KBM-7 (cell line): Measurements from ENCODE around the gene ANKLE1.

ENCODE experiments used
- DNase-seq: peaks from one replicate; pipeline ENCODE4 v3.0.0-alpha.2; 2015
- in situ Hi-C: fragments of 300-500 bp; cut with MboI; formaldehyde crosslinking; loops from 2 replicates; pipeline ENCODE4 v1.14.3; 2020; ENCODE audit warnings: low sequenced_read_pairs, low pct_unique_long_range_greater_than_20kb, mixed read lengths

The ANKLE1 gene, protein sequence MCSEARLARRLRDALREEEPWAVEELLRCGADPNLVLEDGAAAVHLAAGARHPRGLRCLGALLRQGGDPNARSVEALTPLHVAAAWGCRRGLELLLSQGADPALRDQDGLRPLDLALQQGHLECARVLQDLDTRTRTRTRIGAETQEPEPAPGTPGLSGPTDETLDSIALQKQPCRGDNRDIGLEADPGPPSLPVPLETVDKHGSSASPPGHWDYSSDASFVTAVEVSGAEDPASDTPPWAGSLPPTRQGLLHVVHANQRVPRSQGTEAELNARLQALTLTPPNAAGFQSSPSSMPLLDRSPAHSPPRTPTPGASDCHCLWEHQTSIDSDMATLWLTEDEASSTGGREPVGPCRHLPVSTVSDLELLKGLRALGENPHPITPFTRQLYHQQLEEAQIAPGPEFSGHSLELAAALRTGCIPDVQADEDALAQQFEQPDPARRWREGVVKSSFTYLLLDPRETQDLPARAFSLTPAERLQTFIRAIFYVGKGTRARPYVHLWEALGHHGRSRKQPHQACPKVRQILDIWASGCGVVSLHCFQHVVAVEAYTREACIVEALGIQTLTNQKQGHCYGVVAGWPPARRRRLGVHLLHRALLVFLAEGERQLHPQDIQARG

DNA sequence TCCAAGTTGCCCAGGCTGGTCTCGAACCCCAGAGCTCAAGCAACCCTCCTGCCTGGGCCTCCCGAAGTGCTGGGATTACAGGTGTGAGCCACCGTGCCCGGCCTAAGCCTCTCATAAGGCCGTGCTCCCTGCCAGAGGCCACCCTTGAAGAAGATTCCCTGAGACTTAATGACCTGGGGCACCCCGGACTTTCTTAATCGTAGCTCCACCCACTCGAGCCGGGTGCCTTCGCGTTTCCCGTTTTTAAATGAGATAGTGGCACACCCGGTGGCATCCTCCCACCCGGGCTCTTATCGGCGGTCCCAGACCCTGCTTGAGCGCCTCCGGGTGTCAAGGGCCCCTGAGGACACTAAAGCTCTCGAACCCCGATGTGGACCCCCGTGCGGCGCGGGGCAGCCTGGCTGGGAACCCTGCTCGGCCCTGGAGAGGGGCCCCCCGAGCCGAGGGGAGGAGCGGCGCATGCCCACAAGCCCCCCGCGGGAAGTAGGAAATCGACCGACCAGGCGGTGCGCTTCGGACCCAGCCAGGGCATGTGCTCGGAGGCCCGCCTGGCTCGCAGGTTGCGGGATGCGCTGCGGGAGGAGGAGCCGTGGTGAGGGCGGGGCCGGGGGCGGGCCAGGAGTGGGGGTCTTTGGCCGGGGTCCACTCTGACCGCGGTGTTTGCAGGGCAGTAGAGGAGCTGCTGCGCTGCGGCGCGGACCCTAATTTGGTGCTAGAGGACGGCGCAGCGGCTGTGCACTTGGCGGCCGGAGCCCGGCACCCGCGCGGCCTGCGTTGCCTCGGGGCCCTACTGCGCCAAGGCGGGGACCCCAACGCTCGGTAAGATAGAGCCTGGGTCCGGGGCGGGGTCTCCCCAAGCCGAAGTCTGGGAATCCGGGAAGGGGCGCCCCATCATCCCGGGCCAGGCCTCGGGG is at the start of gene ANKLE1:
Gene ANKLE1, plus strand, starts transcription at position 511 of the 914 bp plus-strand sequence. Its CDS starts 20 bp downstream, at position 531.
- in situ Hi-C loops = no loop called here
- DNase-seq = peak; percentile 76

DNA sequence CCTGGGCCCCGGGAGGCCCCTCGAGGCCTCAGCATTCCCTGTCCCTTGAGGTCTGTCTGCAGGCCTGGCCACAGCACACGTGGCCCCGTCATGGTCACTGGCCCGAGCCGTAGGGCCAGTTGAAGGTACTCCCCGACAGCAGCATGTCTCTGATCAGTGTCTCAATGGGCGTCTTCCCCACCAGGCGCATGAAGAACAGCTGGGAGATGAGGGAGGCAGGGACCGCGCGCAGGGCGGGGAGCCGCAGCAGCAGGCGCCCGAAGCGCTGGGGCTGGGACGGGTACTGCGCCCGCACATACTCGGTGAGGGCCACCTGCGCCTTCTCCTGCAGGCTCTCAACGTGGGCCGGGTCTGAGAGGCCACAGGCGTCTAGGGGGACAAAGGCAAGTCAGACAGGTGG is 49.4 kb upstream of the ANKLE1 start:
- no peak for DNase-seq
- in situ Hi-C loops = no loop called here

GRCh38 chr19:17234911-17235299 is 46.8 kb upstream of the ANKLE1 start:
- in situ Hi-C loops = no loop called here
- DNase-seq = peak; percentile 79

DNA sequence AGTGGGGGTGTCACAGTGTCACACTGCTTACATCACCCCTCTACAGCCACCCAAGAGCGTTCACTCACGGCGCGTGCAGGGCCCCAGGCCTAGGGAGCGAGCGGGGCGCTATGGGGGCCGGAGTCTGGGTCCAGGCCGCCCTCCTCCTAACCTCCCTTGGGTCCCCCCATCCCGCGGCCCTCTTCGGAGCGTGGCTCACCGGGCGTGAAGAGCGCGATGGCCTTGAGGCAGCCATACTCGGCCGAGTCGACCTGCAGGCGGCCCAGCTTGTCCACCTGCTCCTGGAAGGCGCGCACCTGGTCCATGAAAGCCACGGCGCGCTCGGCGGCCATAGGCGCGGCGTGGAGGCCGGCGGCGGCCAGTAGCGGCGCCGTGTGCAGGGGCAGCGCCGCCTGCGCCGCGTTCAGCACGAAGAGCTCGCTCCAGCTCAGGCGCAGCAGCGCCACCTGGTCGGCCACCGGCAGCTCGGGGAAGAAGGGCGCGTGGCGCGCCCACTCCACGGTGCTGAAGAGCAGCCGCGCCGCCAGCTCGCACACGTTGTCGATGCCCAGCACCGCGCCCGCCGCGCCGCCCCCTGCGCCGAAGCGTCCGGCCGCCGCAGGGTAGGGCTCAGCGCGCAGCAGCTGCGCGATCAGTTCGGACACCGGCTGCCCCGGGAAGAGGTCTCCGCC is 46.3 kb upstream of the ANKLE1 start:
- peak; percentile 69 for DNase-seq
- in situ Hi-C loops = no loop called here

GRCh38 chr19:17235971-17236777 is 45.5 kb upstream of the ANKLE1 start:
- in situ Hi-C loops = no loop called here
- DNase-seq = no peak

DNA sequence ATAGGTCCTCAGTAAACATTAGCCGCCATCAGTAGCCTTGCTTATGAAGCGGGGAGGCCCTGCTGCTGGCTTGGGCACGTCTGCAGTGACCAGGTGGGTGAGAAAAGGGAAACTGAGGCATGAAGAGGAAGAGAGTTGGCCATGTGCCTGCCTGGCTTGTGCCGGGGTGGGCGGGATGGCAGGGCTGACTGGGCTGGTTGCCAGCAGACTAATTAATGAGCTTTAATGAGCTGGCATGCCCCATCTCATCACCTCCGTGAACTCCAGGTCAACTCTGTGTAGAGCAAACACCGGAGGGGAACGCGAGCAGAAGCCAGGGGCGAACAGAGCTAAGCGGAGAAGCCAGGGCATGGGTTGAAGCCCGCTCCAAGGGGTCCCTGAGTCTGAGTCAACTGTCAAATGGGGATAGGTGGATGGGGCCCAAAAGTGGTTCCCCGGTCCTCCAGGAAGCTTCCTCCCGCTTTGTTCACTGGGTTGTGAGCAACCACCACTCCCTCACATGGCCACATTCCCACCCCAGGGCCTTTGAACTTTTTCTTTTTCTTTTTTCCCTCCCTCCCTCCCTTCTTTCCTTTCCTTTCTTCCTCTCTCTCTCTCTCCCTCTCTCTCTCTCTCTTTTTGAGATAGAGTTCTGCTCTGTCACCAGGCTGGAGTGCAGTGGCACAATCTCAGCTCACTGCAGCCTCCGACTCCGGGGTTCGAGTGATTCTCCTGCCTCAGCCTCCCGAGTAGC is 44.7 kb upstream of the ANKLE1 start:
- in situ Hi-C loops = no loop called here
- DNase-seq = no peak

- in situ Hi-C loops = no loop called here
- DNase-seq = no peak
These were observed 43.7 kb upstream of the ANKLE1 start for GRCh38 chr19:17237747-17238706.

- no peak for DNase-seq
- in situ Hi-C loops = no loop called here
These were observed 41.5 kb upstream of the ANKLE1 start for GRCh38 chr19:17240062-17240752.

DNA sequence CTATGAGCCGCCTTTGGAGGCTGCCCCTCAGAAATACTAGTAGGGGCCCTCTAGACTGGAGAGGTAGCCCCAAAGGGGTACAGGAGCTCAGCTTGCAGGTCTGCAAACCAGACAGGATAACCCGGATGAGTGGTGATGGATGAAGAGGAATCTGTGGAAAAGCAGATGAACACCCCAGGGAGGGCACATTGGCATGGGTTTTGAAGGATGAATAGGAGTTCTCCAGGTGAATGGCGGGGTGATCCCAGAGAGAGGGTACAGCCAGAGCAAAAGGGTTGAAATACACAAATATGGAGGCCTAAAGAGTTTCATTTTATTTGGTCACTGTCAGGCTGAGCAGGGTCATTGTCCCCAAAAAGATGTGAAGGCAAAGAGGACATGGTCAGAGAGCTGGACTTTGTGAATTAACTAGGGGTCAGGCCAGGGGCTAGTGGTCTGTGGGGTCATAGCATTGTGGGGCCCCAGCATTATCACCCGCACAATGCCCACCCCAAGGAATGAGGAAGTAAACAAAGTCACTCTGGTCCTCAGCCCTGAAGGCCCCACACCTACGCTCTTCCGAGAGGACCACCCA is 40.8 kb upstream of the ANKLE1 start:
- no peak for DNase-seq
- in situ Hi-C loops = no loop called here

DNA sequence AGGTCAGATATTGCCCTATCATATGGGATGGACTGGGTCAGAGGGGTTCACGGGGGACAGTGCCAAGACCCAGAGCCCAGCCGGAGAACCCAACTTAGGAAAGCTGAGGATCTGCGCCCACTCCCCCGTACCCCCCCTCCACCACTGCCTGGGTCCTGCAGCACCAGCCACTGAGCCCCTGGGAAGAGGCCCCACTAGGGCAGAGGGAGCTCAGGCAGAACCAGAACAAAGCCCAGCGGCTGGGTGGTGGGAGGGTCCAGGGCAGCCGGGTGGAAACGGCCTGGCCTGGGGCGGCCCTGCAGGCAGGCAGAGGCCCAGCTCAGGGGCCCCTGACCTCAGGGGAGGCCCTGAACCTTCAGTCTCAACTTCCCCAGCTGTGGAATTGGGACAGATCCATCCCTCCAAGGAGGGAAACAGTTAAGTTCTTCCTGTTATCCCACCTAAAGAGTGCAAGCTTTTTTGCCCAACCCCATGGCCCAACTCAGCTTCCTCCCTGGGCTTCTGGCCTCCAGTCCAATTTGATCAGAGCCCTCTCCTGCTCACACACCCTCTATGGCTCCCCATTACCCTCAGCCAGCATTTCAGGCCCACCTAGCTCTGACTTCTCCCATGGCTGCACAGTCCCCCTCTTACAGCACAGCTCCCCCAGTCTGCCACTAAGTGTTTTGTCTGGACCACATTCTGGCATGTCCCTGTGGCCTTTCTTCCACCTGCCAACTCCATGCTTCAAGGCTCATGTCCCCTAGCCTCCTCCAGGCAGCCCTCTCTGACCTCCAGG is 39.1 kb upstream of the ANKLE1 start:
- DNase-seq = no peak
- in situ Hi-C loops = no loop called here

- in situ Hi-C loops = no loop called here
These were observed 38.4 kb upstream of the ANKLE1 start for GRCh38 chr19:17243211-17243829.

DNA sequence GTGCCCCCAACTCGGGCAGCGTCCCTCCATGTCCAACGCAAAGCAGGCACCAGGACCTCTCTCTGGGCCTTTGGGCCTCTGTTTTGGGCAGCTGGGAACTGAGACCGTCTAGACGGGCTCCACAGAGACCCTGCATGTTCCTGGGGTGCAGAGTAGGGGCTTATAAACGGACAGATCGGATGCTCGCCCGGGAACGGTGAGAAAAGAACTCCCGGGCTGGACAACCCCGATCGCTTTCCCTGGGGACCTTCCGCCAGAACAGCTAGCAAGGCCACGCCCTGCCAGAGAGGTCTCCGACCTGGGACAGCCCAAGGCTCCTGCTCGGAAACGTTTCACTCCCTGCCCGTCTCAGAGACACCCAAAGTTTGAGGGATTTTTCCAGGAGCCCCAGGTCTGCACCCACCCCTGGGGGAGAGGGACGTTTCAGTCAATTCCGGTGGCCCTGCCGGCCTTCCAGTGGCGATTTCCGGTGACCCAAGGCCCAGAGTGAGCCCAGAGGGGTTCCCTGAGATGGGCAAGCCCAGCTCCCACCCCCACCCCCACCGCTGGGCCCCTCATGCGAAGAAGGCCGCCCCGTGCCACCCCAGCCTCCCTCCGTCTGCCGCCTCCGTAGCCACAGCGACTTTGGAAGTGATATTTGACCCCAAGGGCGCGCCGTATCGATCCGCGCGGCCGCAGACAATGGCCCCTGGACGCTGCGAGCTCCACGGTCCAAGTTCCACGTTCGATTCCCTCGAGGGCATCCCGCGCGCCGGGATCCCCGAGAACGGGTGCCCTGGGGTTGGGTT is 37.7 kb upstream of the ANKLE1 start:
- DNase-seq = no peak
- in situ Hi-C loops = no loop called here

More at GRCh38 chr19:17243211-17243829, 38.4 kb upstream of the ANKLE1 start:
- DNase-seq = no peak

GRCh38 chr19:17244618-17245534 is 36.8 kb upstream of the ANKLE1 start:
- in situ Hi-C loops = no loop called here
- DNase-seq = no peak
